K562 (cell line): ENCODE data around the gene SYNPR.

Source experiments
- FOXA1 ChIP-seq: fragments of 450-650 bp; IDR thresholded peaks from 2 replicates; pipeline ENCODE4 v1.6.1; 2016; ENCODE audit warnings: mild to moderate bottlenecking, borderline replicate concordance
- GTF2F1 ChIP-seq: IDR thresholded peaks from 2 replicates; pipeline ENCODE4 v1.6.1; 2011; ENCODE audit warnings: low read depth, low read length, improper control_type of control experiment
- POLR2AphosphoS5 ChIP-seq: IDR thresholded peaks from 2 replicates; pipeline ENCODE4 v1.6.1; 2011; ENCODE audit warnings: mild to moderate bottlenecking, low read depth, low read length, moderate library complexity; ENCODE audit not compliant: control insufficient read depth, insufficient read depth
- SIN3B ChIP-seq: fragments of 450-650 bp; IDR thresholded peaks from 2 replicates; pipeline ENCODE4 v1.6.1; 2017; ENCODE audit warnings: low read depth, mild to moderate bottlenecking, moderate library complexity
- ZNF274 ChIP-seq: IDR thresholded peaks from 2 replicates; pipeline ENCODE4 v1.6.1; 2011; ENCODE audit warnings: low read depth, mild to moderate bottlenecking, low read length, moderate library complexity, borderline replicate concordance
- ZSCAN32 ChIP-seq: fragments of 450-650 bp; formaldehyde crosslinking; IDR thresholded peaks from 2 replicates; pipeline ENCODE4 v1.4.0; 2020; ENCODE audit warnings: mild to moderate bottlenecking, moderate library complexity
- TF ChIP-seq, protein P1 (sequence below), 2 experiments: fragments of 450-650 bp; conservative IDR thresholded peaks; 2 replicates each; pipeline ENCODE4 v1.6.1; 2017; ENCODE audit warnings: mild to moderate bottlenecking in 2 of 2, moderate library complexity in 2 of 2

DNA sequence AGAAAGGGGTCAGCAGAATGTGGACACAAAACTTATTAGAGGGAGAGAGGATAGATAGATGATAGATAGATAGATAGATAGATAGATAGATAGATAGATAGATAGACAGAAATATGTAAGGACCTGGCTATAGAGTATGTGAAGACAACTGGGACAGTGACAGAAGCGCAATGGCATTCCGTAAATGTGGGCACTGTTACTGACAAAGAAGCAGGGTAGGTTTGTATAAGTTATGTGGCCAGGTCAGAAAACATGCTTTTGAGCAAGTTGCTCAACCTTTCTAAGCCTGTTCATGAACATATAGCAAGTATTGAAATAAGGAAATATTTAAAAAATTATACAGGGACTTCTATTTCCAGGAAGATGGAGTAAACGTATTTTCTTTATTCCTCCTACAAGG is 357.1 kb downstream of the SYNPR start:
- no peak for TF ChIP-seq ZSCAN32 (CRISPR knock-in tag)
- no peak for TF ChIP-seq ZNF274
- TF ChIP-seq, protein P1, sequence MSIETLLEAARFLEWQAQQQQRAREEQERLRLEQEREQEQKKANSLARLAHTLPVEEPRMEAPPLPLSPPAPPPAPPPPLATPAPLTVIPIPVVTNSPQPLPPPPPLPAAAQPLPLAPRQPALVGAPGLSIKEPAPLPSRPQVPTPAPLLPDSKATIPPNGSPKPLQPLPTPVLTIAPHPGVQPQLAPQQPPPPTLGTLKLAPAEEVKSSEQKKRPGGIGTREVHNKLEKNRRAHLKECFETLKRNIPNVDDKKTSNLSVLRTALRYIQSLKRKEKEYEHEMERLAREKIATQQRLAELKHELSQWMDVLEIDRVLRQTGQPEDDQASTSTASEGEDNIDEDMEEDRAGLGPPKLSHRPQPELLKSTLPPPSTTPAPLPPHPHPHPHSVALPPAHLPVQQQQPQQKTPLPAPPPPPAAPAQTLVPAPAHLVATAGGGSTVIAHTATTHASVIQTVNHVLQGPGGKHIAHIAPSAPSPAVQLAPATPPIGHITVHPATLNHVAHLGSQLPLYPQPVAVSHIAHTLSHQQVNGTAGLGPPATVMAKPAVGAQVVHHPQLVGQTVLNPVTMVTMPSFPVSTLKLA (conservative IDR thresholded peaks at IDR 0.05) = no peak
- no peak for TF ChIP-seq FOXA1
- no peak for TF ChIP-seq GTF2F1
- TF ChIP-seq POLR2AphosphoS5 = no peak
- no peak for TF ChIP-seq SIN3B
